Mesenchymal stem cell (in vitro differentiated cells and primary cell): Measurements from ENCODE around the gene FAM240A.

Source experiments
- DNase-seq: peaks from one replicate; pipeline ENCODE4 v3.0.0-alpha.2; 2013
- H2AFZ ChIP-seq: one replicate; pipeline ENCODE4 v1.6.1; 2013; ENCODE audit warnings: low read depth, mild to moderate bottlenecking, control low read depth, inconsistent platforms, low read length, moderate library complexity
- H2AK5ac ChIP-seq: 2 replicates; pipeline ENCODE4 v1.6.1; 2013; ENCODE audit warnings: low read length, moderate library complexity, mild to moderate bottlenecking, inconsistent platforms; ENCODE audit not compliant: severe bottlenecking
- H2BK120ac ChIP-seq: one replicate; pipeline ENCODE4 v1.6.1; 2013; ENCODE audit warnings: low read depth, mild to moderate bottlenecking, inconsistent platforms, low read length, moderate library complexity
- H2BK12ac ChIP-seq, 2 experiments: one replicate each; pipeline ENCODE4 v1.6.1; 2013; ENCODE audit warnings: inconsistent platforms in 2 of 2, low read length in 2 of 2, mild to moderate bottlenecking in 2 of 2, moderate library complexity in 2 of 2, control low read depth in 1 of 2
- H2BK15ac ChIP-seq: one replicate; pipeline ENCODE4 v1.6.1; 2013; ENCODE audit warnings: mild to moderate bottlenecking, low read depth, inconsistent platforms; ENCODE audit not compliant: poor library complexity, severe bottlenecking
- H2BK5ac ChIP-seq: 2 replicates; pipeline ENCODE4 v1.6.1; 2013; ENCODE audit warnings: low read depth, mild to moderate bottlenecking, low read length, control low read depth, inconsistent platforms; ENCODE audit not compliant: poor library complexity, severe bottlenecking
- H3K14ac ChIP-seq, 2 experiments: one replicate each; pipeline ENCODE4 v1.6.1; 2013; ENCODE audit warnings: inconsistent platforms in 2 of 2, low read length in 2 of 2, control low read depth in 1 of 2, mild to moderate bottlenecking in 1 of 2, moderate library complexity in 1 of 2
- H3K18ac ChIP-seq, 2 experiments: one replicate each; pipeline ENCODE4 v1.6.1; 2013; ENCODE audit warnings: inconsistent platforms in 2 of 2, low read length in 2 of 2, control low read depth in 1 of 2, low read depth in 1 of 2, mild to moderate bottlenecking in 1 of 2
- H3K23ac ChIP-seq, 2 experiments: one replicate each; pipeline ENCODE4 v1.6.1; 2013; ENCODE audit warnings: inconsistent platforms in 2 of 2, low read length in 2 of 2, mild to moderate bottlenecking in 2 of 2, moderate library complexity in 2 of 2, control low read depth in 1 of 2
- H3K27ac ChIP-seq: 2 replicates; pipeline ENCODE4 v1.5.1; 2013; ENCODE audit warnings: mild to moderate bottlenecking, moderate library complexity, low read length, control low read depth, inconsistent platforms; ENCODE audit not compliant: poor library complexity, severe bottlenecking
- H3K27me3 ChIP-seq, 2 experiments: 2 replicates each; pipeline versions ENCODE4 v1.6.1 to v1.7.0; 2013; ENCODE audit warnings: low read length in 2 of 2, mild to moderate bottlenecking in 2 of 2, moderate library complexity in 2 of 2, control low read depth in 1 of 2, inconsistent platforms in 1 of 2; ENCODE audit not compliant: control insufficient read depth in 1 of 2, insufficient read depth in 1 of 2
- H3K36me3 ChIP-seq, 2 experiments: 2 replicates each; pipeline versions ENCODE4 v1.6.1 to v1.7.0; 2013; ENCODE audit warnings: low read length in 2 of 2, control low read depth in 1 of 2, inconsistent platforms in 1 of 2, low read depth in 1 of 2, mild to moderate bottlenecking in 1 of 2; ENCODE audit not compliant: insufficient read depth in 2 of 2, control insufficient read depth in 1 of 2
- H3K4ac ChIP-seq, 2 experiments: one replicate each; pipeline ENCODE4 v1.6.1; 2013; ENCODE audit warnings: inconsistent platforms in 2 of 2, low read length in 2 of 2, mild to moderate bottlenecking in 2 of 2, moderate library complexity in 2 of 2, control low read depth in 1 of 2, low read depth in 1 of 2
- H3K4me1 ChIP-seq: 2 replicates; pipeline ENCODE4 v1.6.1; 2013; ENCODE audit warnings: low read depth, low read length, control low read depth; ENCODE audit not compliant: control insufficient read depth, insufficient read depth
- H3K4me2 ChIP-seq: 2 replicates; pipeline ENCODE4 v1.6.1; 2013; ENCODE audit warnings: low read length, mild to moderate bottlenecking, inconsistent platforms; ENCODE audit not compliant: poor library complexity, severe bottlenecking
- H3K4me3 ChIP-seq, 2 experiments: 2 replicates each; pipeline versions ENCODE4 v1.5.1 to v1.7.0; 2013; ENCODE audit warnings: low read length in 2 of 2, mild to moderate bottlenecking in 2 of 2, control low read depth in 1 of 2, low read depth in 1 of 2; ENCODE audit not compliant: insufficient read depth in 1 of 2
- H3K79me1 ChIP-seq: replicated peaks from 2 replicates; pipeline ENCODE4 v1.6.1; 2013; ENCODE audit warnings: mild to moderate bottlenecking, control low read depth, low read length, inconsistent platforms; ENCODE audit not compliant: poor library complexity, severe bottlenecking
- H3K9ac ChIP-seq: 2 replicates; pipeline ENCODE4 v1.7.0; 2013; ENCODE audit warnings: mild to moderate bottlenecking, low read length, moderate library complexity
- H3K9me3 ChIP-seq: 2 replicates; pipeline ENCODE4 v1.7.0; 2013; ENCODE audit warnings: mild to moderate bottlenecking, low read length; ENCODE audit not compliant: control insufficient read depth
- H4K8ac ChIP-seq: one replicate; pipeline ENCODE4 v1.6.1; 2013; ENCODE audit warnings: inconsistent platforms, mild to moderate bottlenecking, low read length, moderate library complexity
- H4K91ac ChIP-seq: one replicate; pipeline ENCODE4 v1.6.1; 2013; ENCODE audit warnings: mild to moderate bottlenecking, low read length, inconsistent platforms
- WGBS: methylation state at CpG from one replicate; pipeline ENCODE4 v1.1.7; 2013; ENCODE audit warnings: mixed read lengths; 5-methylcytosine and 5-hydroxymethylcytosine counted together

The FAM240A gene

DNA sequence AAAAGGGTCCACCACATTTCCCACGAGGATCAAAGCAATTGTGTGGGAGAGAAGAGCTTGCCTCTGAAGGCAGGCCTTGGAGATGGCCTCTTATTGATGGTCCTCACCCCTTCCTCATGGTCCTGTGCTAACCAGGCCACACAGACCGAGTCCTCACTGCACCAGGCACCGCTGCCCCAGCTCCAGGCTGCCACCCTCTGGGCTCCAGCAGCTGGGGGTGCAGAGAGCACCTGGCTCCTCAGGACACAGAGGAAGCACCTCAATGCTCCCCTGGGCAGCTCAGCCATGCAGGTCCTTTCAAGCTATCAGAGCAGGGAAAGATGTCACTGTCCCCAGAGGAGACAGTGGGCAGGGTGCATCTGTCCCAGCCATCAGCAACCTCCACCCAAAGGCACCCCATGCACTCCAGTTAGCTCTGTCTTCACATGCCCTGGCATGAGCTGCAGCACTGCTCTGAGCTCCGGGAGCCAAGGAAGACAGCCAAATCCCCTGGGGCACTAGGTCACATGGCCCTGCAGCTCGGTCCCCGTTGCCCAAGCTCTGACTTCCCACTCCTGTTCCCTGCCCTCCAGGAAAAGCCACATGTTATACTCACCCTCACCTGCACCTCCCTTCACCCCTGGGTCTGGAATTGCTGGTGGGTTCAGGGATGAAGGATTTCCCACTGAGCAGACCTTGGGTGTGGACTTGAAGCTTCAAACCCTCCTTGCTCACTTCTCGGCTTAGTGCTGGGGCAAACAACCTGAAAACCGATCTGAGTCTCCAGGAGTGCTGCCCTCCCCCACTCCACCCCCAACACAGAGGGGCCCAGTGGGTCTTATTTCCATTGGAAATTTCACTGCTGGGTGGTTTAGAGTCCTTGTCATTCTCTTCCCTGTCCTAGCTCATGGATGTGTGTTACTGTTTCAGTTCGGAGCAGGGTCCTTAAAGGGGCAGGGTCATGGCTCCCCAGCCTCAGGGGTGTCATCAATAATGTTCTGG is 48.5 kb downstream of the FAM240A start:
- Histone ChIP-seq H3K18ac (peak overlapping the region in 1 of 2 experiments; percentile 5), H2AK5ac (no peak overlapping the region), H2BK120ac (no peak overlapping the region), H3K27me3 (peaks cover 8 to 39% of the 10 kb centered on the region in 2 experiments), H3K4me3 (no peak overlapping the region), H3K9ac (no peak overlapping the region), H3K27ac (no peak overlapping the region), H3K14ac (peak overlapping the region in 1 of 2 experiments; percentile 31), H2AFZ (no peak overlapping the region), H3K4me1 (peaks cover 20% of the 10 kb centered on the region), H4K8ac (no peak overlapping the region), H3K9me3 (no peaks in the 10 kb centered on the region), H2BK5ac (no peak overlapping the region), H3K4ac (no peak overlapping the region), H4K91ac (no peak overlapping the region), H3K36me3 (no peaks in the 10 kb centered on the region), H3K79me1 (no peaks in the 10 kb centered on the region), H2BK15ac (no peak overlapping the region), H3K4me2 (no peak overlapping the region), H3K23ac (no peak overlapping the region), H2BK12ac (no peak overlapping the region)
- WGBS = 57% methylated on average over 6 of the region's 9 CpGs
- DNase-seq = no peak

GRCh38 chr3:46661776-46662766 is 49.7 kb downstream of the FAM240A start:
- Histone ChIP-seq H3K9ac (no peak overlapping the region), H3K4me1 (peaks cover 20% of the 10 kb centered on the region), H2AFZ (no peak overlapping the region), H2BK15ac (no peak overlapping the region), H3K27ac (no peak overlapping the region), H3K36me3 (no peaks in the 10 kb centered on the region), H2AK5ac (no peak overlapping the region), H3K14ac (peak overlapping the region in 1 of 2 experiments; percentile 35), H3K9me3 (no peaks in the 10 kb centered on the region), H3K23ac (no peak overlapping the region), H2BK5ac (no peak overlapping the region), H3K4me2 (no peak overlapping the region), H2BK120ac (no peak overlapping the region), H3K4me3 (no peak overlapping the region), H3K4ac (no peak overlapping the region), H4K8ac (no peak overlapping the region), H3K27me3 (peaks cover 13 to 44% of the 10 kb centered on the region in 2 experiments), H3K79me1 (no peaks in the 10 kb centered on the region), H2BK12ac (peak overlapping the region in 1 of 2 experiments; percentile 13), H3K18ac (peak overlapping the region; percentile 19 to 29), H4K91ac (no peak overlapping the region)
- WGBS = 79% methylated on average over 14 of the region's 15 CpGs
- DNase-seq = no peak

DNA sequence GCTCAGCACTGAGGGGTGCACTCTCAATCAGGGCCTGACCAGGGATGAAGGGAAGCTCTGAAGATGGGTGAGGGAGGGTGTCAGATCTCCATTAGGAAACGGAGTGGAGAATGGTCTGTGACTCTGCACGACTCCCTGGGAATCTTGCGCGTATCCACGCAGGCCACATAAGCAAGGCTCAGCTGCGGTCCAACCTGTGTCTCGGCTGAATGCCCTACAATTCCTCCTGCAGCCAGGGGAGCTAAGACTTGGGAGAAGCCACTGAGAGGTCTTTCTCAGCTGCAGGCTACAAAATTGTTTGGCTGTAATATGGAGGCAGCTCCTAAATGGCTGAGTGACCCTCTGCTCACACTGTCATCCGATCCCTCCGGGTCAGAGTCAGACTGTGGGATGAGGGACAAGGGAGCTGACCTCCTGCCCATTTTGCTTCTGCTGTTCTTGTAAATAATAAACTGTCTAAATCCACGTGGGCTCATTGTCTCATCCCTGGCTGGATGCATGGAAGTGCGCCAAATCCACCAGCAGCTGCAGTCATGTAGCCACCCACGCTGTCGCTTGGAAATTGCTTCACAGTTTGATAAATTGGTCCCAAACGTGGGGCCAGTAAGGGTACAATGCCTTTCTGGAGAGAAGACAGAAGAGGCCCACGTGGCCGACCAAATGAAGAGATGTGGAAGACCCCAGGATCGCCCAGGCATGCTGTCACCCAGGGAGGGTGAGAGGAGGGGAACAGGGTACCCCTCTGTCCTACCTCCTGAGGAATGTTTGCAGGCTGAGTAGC is 50.6 kb downstream of the FAM240A start:
- no peaks in the 10 kb centered on the region for H3K9me3 ChIP-seq
- H3K27ac ChIP-seq = no peak overlapping the region
- peaks cover 20% of the 10 kb centered on the region for H3K4me1 ChIP-seq
- H4K91ac ChIP-seq = no peak overlapping the region
- H3K4me3 ChIP-seq = no peak overlapping the region
- H2BK5ac ChIP-seq = no peak overlapping the region
- H3K79me1 ChIP-seq = no peaks in the 10 kb centered on the region
- no peak overlapping the region for H3K4me2 ChIP-seq
- no peak overlapping the region for H3K4ac ChIP-seq
- no peak overlapping the region for H3K9ac ChIP-seq
- 65% methylated on average over 17 of the region's 17 CpGs for WGBS
- peak overlapping the region in 1 of 2 experiments; percentile 13 for H2BK12ac ChIP-seq
- H2BK120ac ChIP-seq = no peak overlapping the region
- H3K36me3 ChIP-seq = no peaks in the 10 kb centered on the region
- H4K8ac ChIP-seq = no peak overlapping the region
- peaks cover 13 to 45% of the 10 kb centered on the region in 2 experiments for H3K27me3 ChIP-seq
- H2AFZ ChIP-seq = no peak overlapping the region
- peak; percentile 52 for DNase-seq
- H3K23ac ChIP-seq = no peak overlapping the region
- no peak overlapping the region for H3K18ac ChIP-seq
- no peak overlapping the region for H2AK5ac ChIP-seq
- H2BK15ac ChIP-seq = peak overlapping the region; percentile 71
- H3K14ac ChIP-seq = no peak overlapping the region
